Mammary epithelial cell (primary cell): ENCODE measurements around the gene CAP2.

ENCODE experiments used
- CTCF ChIP-seq, 2 donors: IDR thresholded peaks in 1 of 2; conservative IDR thresholded peaks in 1 of 2; 2 replicates each; pipeline ENCODE4 v1.5.1; 2011 to 2012; ENCODE audit warnings: inconsistent platforms in 2 of 2, low read length in 2 of 2, mild to moderate bottlenecking in 2 of 2, control low read depth in 1 of 2, low read depth in 1 of 2; ENCODE audit not compliant: insufficient read depth in 1 of 2; ENCODE audit errors: extremely low read depth in 1 of 2
- EZH2 ChIP-seq: IDR thresholded peaks from 2 replicates; pipeline ENCODE4 v1.6.1; 2012; ENCODE audit warnings: low read length, inconsistent platforms, borderline replicate concordance

- TF ChIP-seq CTCF (conservative IDR thresholded peaks at IDR 0.05 in 1 of 2, IDR thresholded peaks at IDR 0.05 in 1 of 2; ENCODE audit: extremely low read depth in 1 of 2, insufficient read depth in 1 of 2, low read depth in 1 of 2, low read length in 2 of 2) (no peak), EZH2 (no peak)
These were observed 158.1 kb downstream of the CAP2 start for GRCh38 chr6:17551383-17551958.
